ENCODE data around the gene DUSP5. TPM values are rescaled to one million over a fixed set of nuclear protein-coding genes. Genes with fewer than 3 reads are reported as not detected.

Gene DUSP5
- total and polyA plus RNA-seq, 8 donors: 9.4 to 21.9 (median 20.3) TPM

DNA sequence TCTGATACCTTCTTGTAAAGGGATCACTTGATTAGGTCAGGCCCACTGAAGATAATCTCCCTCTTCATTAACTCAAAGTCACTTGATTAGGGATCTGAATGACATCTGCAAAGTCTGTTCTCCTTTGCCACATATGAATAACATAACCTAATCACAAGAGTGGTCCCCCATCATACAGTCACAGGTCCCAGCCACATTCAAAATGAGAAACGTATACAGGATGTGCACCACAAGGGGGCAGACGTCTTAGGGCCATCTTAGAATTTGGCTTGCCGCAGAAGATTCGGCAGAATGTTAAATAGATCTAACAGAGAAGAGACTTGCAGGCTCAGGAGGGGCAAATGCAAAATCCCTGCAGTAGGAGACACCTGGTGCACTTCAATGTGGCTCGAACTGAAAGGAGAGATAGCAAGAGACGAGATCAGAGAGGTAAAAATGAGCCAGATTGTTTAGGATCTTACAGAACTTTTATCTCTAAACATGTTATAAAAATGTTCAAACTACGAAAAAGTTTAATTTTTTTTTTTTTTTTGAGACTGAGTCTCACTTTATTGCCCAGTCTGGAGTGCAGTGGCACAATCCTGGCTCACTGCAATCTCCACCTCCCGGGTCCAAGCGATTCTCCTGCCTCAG lies 59.4 kb downstream of the DUSP5 start:
- ATAC-seq (peak; percentile 78), DNase-seq (peak in 2 of 4 donors; percentile 34 to 42)
- H3K9me3 ChIP-seq: no peaks in the 10 kb centered on the region
- intact Hi-C loops (cut with DNase I): no loop called here
- H3K27me3 ChIP-seq: no peaks in the 10 kb centered on the region
- H3K4me1 ChIP-seq: no peaks in the 10 kb centered on the region
- no peak overlapping the region for H3K27ac ChIP-seq
- no peaks in the 10 kb centered on the region for H3K36me3 ChIP-seq
- H3K4me3 ChIP-seq: no peak overlapping the region
- TF ChIP-seq, protein P1, sequence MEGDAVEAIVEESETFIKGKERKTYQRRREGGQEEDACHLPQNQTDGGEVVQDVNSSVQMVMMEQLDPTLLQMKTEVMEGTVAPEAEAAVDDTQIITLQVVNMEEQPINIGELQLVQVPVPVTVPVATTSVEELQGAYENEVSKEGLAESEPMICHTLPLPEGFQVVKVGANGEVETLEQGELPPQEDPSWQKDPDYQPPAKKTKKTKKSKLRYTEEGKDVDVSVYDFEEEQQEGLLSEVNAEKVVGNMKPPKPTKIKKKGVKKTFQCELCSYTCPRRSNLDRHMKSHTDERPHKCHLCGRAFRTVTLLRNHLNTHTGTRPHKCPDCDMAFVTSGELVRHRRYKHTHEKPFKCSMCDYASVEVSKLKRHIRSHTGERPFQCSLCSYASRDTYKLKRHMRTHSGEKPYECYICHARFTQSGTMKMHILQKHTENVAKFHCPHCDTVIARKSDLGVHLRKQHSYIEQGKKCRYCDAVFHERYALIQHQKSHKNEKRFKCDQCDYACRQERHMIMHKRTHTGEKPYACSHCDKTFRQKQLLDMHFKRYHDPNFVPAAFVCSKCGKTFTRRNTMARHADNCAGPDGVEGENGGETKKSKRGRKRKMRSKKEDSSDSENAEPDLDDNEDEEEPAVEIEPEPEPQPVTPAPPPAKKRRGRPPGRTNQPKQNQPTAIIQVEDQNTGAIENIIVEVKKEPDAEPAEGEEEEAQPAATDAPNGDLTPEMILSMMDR (IDR thresholded peaks at IDR 0.05): peak; percentile 62

DNA sequence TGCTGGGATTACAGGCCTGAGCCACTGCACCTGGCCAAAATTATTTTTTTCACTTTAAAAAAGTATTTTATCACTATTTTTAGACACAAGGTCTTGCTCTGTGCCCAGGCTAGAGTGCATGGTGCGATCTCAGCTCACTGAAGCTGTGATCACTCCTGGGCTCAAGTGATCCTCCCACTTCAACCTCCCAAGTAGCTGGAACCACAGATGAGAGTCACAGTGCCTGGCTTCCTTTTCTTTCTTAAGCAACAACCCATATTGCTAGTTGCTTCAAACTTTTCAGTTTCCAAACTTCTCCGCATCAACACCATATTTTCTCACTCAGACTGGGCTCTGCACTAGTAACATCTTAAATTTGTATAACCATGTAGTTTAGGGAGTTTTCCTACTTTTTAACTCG lies 60.3 kb downstream of the DUSP5 start:
- DNase-seq (no peak), ATAC-seq (no peak)
- Histone ChIP-seq H3K4me3 (no peak overlapping the region), H3K36me3 (no peaks in the 10 kb centered on the region), H3K4me1 (no peaks in the 10 kb centered on the region), H3K9me3 (no peaks in the 10 kb centered on the region), H3K27ac (no peak overlapping the region), H3K27me3 (no peaks in the 10 kb centered on the region)
- intact Hi-C loops (cut with DNase I): no loop called here
- TF ChIP-seq, protein P1 (IDR thresholded peaks at IDR 0.05): no peak

DNA sequence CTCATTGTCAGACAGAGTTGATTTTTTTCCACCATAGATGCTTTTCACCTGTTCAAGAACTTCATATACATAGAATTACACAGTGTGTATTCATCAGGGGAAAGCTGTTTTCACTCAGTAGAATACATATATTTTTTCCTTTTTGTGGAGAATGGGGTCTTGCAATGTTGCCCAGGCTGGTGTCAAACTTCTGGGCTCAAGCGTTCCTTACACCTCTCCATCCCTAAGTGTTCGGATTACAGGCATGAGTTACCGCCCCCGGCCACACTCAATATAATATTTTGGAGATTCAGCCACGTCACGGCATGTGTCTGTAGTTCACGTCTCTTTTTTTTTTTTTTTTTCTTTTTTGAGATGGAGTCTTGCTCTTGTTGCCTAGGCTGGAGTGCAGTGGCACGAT lies 62.3 kb downstream of the DUSP5 start:
- Histone ChIP-seq H3K27ac (no peak overlapping the region), H3K4me1 (no peaks in the 10 kb centered on the region), H3K4me3 (no peak overlapping the region), H3K36me3 (no peaks in the 10 kb centered on the region), H3K9me3 (no peaks in the 10 kb centered on the region), H3K27me3 (no peaks in the 10 kb centered on the region)
- no peak for ATAC-seq
- TF ChIP-seq, protein P1 (IDR thresholded peaks at IDR 0.05): no peak
- intact Hi-C loops (cut with DNase I): no loop called here
- no peak for DNase-seq

Other genes with a start within 250 kb of the DUSP5 start
- 10 to 100 TPM; 24.2 to 26.2 TPM for gene SMNDC1, start 193.0 kb upstream of the DUSP5 start, total RNA-seq
- gene SMNDC1, start 193.0 kb upstream of the DUSP5 start, polyA plus RNA-seq (ENCODE audit: insufficient read length in 6 of 6): 10 to 100 TPM; 43.3 to 52.6 (median 46.2) TPM
- gene SMC3, start 69.8 kb downstream of the DUSP5 start, total RNA-seq: 10 to 100 TPM; 26.6 to 33.5 TPM
- 10 to 100 TPM; 69.4 to 94.4 (median 85.0) TPM for gene SMC3, start 69.8 kb downstream of the DUSP5 start, polyA plus RNA-seq (ENCODE audit: insufficient read length in 6 of 6)
- gene RBM20, start 146.4 kb downstream of the DUSP5 start, total RNA-seq: under 1 TPM; 0.55 to 0.65 TPM
- 1 to 10 TPM in 4 of 6 donors, under 1 TPM in 2; 0.78 to 1.8 (median 1.4) TPM for gene RBM20, start 146.4 kb downstream of the DUSP5 start, polyA plus RNA-seq (ENCODE audit: insufficient read length in 6 of 6)